GM13976 (cell line): ENCODE data around the gene WBP1L.

ENCODE experiments used
- DNase-seq: peaks from one replicate; pipeline ENCODE4 v3.0.0; 2012; ENCODE audit warnings: low spot score
- in situ Hi-C: fragments of 300-500 bp; cut with MboI; formaldehyde crosslinking; loops from one replicate; pipeline ENCODE4 v1.12.0; 2022; ENCODE audit warnings: low sequenced_read_pairs, mixed read lengths, inconsistent platforms; ENCODE audit not compliant: unreplicated experiment
- TF ChIP-seq, protein P1 (sequence below): IDR thresholded peaks from 2 replicates; pipeline ENCODE4 v1.5.1; 2012; ENCODE audit warnings: borderline replicate concordance, mild to moderate bottlenecking; ENCODE audit not compliant: insufficient read depth; ENCODE audit errors: extremely low read depth, missing control alignments, control extremely low read depth

Gene WBP1L

GRCh38 chr10:102808380-102808779 lies 64.6 kb downstream of the WBP1L start:
- in situ Hi-C loops, result no loop called here
- no peak for DNase-seq
- TF ChIP-seq, protein P1, sequence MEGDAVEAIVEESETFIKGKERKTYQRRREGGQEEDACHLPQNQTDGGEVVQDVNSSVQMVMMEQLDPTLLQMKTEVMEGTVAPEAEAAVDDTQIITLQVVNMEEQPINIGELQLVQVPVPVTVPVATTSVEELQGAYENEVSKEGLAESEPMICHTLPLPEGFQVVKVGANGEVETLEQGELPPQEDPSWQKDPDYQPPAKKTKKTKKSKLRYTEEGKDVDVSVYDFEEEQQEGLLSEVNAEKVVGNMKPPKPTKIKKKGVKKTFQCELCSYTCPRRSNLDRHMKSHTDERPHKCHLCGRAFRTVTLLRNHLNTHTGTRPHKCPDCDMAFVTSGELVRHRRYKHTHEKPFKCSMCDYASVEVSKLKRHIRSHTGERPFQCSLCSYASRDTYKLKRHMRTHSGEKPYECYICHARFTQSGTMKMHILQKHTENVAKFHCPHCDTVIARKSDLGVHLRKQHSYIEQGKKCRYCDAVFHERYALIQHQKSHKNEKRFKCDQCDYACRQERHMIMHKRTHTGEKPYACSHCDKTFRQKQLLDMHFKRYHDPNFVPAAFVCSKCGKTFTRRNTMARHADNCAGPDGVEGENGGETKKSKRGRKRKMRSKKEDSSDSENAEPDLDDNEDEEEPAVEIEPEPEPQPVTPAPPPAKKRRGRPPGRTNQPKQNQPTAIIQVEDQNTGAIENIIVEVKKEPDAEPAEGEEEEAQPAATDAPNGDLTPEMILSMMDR, result no peak

GRCh38 chr10:102811346-102811745 lies 67.6 kb downstream of the WBP1L start:
- TF ChIP-seq, protein P1, result no peak
- no peak for DNase-seq
- in situ Hi-C loops, result no loop called here

DNA sequence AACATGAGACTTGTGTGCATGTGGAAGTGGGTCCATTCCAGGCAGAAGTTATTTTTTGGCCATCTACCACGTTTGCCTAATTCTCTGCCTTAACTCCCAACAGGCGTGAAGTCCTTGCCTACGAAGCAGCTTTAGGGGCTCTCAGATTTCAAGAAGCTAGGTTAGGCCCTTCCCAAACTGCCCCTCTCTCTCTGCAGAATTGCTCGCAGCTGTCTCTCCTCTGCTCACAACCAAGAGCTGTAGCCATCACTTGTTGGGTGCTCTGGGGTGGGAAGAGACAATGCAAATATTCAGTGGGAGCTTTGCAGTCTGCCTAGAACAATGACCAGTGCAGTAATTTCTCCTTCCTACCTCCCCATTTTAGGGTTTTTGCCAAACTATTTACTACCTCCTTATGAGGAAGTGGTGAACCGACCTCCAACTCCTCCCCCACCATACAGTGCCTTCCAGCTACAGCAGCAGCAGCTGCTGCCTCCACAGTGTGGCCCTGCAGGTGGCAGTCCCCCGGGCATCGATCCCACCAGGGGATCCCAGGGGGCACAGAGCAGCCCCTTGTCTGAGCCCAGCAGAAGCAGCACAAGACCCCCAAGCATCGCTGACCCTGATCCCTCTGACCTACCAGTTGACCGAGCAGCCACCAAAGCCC lies 68.6 kb downstream of the WBP1L start:
- no peak for DNase-seq
- TF ChIP-seq, protein P1, result no peak
- in situ Hi-C loops, result no loop called here

GRCh38 chr10:102813017-102813541 lies 69.3 kb downstream of the WBP1L start:
- DNase-seq, result no peak
- in situ Hi-C loops, result no loop called here
- TF ChIP-seq, protein P1, result no peak

GRCh38 chr10:102813734-102814452 lies 70.1 kb downstream of the WBP1L start:
- in situ Hi-C loops, result no loop called here
- TF ChIP-seq, protein P1, result no peak
- no peak for DNase-seq

- DNase-seq, result no peak
- TF ChIP-seq, protein P1, result no peak
Observed at GRCh38 chr10:102814453-102814871, 70.7 kb downstream of the WBP1L start.

More at GRCh38 chr10:102814453-102814871, 70.7 kb downstream of the WBP1L start:
- in situ Hi-C loops, result no loop called here
